ENCODE results near the gene SMARCC2. TPM values are rescaled to one million over a fixed set of nuclear protein-coding genes. Genes with fewer than 3 reads are reported as not detected.

SMARCC2 gene
- total RNA-seq, 1 experiment from 2014 or later = 35.7 TPM

DNA sequence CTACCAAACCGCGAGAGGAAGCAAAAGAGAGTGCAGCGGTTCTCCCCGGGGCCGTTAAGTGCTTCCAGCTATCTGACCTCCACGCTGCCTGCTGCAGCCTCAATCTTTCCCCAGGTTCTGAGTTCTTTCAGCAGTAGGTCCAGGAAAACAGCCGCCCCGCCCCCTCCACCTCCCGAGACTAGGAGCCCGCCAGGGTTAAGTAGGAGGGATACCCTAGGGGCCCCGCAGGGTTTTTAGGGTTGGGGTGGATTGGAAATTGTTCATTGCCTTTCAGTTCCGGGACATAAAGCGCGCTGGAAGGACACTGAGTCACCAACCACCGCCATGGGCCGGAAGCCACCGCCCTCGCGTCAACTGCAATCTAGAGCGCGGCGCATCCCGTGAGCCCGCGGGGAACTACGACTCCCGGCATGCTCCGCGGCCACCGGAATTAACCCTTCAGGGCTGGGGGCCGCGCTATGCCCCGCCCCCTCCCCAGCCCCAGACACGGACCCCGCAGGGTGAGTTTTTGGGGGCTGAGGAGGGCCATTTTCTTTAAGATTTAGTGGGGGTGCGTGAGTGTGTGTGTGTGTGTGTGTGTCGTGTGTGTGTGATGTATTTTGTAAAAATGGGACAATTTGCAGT, 37.0 kb downstream of the SMARCC2 start, which contains the start of gene MYL6B:
Gene MYL6B (plus strand): TSS at position 456 of the 624 bp plus-strand sequence. CDS start 1,332 bp downstream, outside the sequence.
- DNase-seq (ENCODE audit: low read depth) = peak; percentile 89

DNA sequence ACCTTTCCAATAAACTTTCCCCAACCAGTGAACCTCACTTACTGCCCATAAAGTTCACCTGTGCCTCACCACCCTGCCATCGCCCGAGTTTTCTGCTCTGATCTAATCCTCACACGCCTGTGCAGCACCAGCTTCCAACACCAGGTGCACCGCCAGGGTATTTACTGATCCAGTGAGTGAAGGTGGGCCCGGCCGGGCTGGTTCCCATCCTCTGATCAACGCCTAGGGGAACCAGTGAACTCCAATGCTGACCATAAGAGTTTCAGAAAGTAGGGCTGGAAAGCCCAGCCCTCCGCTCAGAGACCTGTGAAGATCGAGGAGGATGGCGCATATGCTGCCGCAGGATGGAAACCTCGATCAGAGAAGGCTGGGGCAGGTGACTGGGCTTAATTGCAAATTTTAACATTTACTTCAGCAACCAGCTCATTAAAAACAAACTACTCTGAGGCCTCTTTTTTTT, 37.6 kb downstream of the SMARCC2 start:
- DNase-seq (ENCODE audit: low read depth) = no peak

DNA sequence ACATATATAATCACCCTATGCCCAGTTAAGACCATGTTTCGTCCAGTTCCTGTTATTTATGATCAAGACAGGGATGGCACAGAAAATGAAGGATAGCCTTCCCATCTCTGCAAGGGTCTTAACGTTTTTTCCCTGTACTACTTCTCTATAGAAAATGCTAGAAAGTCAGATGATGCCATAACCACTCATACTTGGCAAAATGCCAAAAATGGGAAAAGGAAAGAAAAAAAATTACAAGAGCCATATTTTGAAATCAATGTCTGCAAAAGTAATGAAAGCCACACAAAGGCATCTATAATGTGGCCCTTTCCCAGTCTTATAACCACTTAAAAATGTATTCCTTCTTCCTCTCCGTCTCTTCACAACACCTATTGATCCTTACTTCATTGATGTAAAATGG, 38.7 kb downstream of the SMARCC2 start:
- DNase-seq (ENCODE audit: low read depth) = no peak

DNA sequence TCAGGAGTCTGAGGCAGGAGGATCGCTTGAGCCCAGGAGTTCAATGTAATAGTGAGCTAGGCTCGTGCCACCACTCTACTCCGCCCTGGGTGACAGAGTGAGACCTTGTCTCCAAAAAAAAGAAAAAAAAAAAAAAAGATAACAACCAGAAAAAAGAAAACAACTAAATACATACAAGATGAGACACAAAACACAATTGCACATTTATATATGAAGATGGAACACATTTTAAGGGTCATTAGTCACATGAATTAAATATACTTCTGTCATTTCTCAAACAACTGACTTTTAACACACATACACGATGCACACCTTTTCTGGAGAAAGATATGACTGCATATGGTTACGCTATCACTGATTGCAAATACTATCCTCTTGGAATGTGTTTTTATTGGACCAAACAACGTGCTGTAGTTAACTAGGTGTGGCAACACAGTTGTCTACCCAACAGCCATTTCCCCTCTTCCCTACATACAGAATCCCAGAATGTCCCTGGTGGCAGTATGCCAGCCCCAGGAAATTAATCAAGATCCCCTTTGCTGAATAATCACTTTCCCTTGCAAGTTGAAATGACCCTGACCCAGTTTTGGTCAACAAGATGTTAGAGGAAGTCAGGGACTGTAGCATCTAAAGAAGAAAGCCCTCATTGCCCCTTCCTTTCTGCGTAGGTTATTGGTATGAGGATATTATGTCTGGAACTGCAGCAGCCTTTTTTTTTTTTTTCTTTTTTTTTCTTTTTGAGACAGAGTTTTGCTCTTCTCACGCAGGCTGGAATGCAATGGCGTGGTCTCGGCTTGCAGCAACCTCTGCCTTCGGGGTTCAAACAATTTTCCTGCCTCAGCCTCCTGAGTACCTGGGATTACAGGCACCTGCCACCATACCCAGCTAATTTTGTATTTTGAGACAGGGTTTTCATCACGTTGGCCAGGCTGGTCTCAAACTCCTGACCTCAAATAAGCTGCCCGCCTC, 42.5 kb downstream of the SMARCC2 start:
- DNase-seq (ENCODE audit: low read depth) = no peak

DNA sequence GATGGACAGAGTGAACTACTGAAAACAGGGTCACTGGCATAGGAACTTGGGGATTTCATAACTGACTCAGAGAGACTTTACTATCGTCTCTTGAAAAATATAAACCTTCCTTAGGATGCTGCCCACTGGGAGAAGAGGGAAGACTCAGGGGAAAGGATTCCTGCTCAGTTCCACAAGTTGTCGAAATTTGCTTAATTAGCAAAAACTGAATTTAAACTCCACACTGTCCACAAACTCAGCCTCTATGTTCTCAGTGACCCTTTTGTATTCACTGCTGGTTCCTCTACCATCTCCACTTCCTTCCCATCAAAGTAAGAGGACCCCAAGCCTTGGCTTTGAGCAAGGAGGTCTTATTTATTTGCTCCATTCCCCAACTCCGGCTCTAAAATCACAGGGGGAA, 44.1 kb downstream of the SMARCC2 start:
- DNase-seq (ENCODE audit: low read depth) = no peak

DNA sequence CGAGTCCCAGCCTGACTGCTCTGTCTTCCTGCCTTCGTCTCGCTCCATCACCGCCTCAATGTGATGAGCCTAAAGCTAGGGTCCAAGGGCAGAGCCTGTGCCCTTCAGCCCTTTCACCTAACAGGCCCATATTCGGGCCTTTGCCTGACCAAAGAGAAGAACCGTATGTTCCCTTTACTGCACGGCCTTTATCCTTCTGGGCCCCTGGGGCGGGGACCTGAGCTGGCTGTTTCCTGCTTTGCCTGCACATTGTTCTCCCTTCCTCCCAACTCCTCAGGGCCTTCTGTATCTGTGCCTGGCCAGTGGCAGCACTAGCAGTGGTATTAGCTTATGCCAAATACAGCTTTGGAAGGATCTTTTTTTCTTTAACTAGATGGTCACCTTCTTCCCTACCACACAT, 45.4 kb downstream of the SMARCC2 start:
- DNase-seq (ENCODE audit: low read depth) = no peak

DNA sequence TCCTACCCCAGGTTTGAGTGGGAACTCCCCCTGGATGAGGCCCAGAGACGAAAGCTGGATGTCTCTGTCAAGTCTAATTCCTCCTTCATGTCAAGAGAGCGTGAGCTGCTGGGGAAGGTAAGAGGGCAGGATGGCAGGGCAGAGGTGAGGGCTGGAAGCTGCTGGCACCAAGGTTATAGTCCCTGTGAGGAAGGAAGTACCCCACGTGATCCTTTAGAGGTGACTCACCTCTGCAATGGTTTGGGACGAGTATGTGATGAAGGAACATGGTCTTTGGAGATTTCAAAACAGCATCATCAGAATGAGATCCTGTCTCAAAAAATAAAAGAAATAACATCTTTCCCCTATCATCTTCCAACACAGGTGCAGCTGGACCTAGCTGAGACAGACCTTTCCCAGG, 46.1 kb downstream of the SMARCC2 start:
- no peak for DNase-seq (ENCODE audit: low read depth)

DNA sequence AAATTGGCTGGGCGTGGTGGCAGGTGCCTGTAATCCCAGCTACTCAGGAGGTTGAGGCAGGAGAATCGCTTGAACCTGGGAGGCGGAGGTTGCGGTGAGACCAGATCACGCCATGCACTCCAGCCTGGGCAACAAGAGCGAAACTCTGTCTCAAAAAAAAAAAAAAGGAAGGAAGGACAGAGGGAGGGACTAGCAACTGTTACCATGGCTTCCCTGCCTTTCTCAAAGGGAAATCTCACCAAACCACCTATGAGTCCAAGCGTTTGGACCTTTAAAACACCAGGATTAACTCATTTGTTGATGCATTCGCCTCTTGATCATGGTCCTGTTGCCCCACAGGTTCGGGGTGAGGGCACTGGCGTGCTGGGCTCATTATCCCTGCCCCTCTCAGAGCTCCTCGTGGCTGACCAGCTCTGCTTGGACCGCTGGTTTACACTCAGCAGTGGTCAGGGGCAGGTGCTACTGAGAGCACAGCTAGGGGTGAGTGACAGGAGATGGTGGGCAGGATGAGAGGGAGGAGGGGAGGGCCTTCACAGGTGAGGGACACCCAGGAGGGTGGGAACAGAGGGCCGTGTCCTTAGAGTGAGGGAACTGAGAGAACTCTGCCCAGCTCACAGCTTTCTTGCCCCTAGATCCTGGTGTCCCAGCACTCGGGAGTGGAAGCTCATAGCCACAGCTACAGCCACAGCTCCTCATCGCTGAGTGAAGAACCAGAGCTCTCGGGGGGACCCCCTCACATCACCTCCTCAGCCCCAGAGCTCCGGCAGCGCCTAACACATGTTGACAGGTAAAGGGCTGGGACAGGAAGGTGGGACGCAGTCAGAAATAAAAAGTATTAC, 47.1 kb downstream of the SMARCC2 start:
- no peak for DNase-seq (ENCODE audit: low read depth)

DNA sequence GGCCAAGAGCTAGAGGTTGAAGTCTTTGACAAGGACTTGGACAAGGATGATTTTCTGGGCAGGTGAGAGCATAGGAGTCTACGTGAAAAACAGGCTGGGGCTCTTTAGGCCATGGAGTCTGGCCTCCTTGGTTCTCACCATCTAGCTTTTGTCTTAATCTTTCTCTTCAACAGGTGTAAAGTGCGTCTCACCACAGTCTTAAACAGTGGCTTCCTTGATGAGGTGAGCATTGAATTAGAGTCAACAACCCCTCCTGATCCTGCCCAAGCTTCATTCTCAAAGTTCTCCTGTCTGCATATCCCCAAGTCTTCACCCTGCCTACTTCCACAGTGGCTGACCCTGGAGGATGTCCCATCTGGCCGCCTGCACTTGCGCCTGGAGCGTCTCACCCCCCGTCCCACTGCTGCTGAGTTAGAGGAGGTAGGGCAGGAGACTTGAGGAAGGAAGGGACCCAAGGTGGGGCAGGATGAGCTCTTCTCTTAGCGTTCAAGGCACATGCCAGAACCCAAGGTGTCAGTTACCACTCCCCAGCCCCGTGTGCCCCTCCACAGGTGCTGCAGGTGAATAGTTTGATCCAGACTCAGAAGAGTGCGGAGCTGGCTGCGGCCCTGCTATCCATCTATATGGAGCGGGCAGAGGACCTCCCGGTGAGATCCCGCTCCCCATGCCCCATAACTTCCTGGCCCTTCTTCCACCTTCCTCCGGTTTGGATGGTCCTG, 51.3 kb downstream of the SMARCC2 start:
- no peak for DNase-seq (ENCODE audit: low read depth)

DNA sequence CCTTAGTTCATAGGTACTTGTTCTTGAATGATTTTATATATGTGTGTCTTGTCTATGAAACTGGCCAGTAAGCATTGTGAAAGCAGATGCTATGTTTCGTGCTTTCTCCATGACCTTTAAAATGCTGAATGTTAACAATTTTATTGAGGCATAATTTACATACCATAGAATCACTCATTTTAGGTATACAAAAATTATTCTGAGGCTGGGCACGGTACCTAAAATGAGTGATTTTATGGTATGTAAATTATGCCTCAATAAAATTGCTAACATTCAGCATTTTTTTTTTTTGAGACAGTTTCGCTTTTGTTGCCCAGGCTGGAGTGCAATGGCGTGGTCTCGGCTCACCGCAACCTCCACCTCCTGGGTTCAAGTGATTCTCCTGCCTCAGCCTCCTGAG, 54.4 kb downstream of the SMARCC2 start:
- DNase-seq (ENCODE audit: low read depth) = no peak

DNA sequence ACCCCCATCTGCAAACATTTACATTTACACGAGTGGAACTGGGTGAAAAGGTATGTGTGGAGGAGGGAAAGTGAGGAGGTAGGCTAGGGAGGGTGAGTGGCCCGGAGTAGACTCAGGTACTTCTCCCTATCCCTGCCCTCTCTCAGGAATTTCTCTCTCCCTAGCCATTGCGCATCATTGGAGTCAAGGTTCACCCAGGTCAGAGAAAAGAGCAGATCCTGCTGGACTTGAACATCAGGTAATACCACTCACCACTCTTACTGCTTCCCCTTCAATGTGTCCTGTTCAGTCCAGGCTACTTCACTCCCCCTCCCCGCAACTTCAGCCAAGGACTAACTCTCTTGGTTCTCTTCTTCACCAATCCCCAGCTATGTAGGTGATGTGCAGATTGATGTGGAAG, 58.4 kb downstream of the SMARCC2 start:
- DNase-seq (ENCODE audit: low read depth) = no peak

DNA sequence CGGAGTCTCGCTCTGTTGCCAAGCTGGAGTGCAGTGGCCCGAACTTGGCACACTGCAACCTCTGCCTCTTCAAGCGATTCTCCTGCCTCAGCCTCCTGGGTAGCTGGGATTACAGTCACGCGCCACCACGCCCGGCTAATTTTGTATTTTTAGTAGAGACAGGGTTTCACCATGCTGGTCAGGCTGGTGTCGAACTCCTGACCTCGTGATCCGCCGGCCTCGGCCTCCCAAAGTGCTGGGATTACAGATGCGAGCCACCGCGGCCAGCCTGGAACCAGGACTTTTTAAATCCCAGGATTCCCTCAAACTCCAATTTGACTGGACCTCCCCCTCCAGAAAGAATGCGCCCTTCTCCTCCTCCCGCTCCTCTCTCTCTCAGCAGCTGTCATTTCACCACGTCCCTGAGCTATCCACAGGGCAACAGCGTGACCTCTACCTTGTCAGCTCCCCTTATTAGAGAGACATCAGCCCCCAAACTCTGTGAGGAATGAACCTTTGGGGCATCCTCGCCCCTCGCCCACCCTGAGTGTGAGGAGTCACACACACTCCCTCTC, 59.3 kb downstream of the SMARCC2 start:
- no peak for DNase-seq (ENCODE audit: low read depth)

DNA sequence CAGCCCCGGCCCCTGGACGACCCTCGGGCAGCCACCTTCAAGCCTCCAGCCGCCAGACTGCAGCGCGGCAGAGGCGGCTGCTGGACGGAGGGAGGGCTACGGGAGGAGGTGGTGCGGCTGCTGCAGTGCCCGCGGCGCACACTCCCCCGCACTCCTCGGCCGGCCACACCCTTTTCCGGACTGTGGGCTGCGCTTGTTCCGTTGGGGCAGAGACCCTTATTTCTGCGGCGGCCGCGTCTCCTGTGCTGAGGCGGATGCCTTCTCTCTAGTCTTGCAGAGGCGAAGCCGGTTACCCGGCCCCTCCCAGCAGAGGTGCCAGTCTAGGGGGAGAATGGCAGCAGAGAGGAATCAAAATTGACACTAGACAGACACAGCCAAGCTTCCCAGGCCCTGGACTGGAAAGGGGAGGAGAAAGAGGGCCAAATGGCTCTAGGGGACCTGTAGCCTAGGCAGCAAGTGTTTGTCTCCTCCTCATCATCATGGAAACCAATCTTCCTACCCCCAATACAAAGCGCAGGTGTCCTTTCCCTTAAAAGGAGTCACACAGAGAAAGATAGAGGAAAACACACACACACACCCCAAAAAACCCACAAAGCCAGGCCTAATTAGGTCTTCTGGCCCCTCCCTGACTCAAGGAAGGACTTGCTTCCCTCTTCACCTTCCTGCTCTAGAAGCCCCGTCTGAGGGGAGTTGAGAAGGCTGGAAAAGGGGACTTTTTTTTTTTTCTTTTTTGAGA, 59.9 kb downstream of the SMARCC2 start:
- peak; percentile 74 for DNase-seq (ENCODE audit: low read depth)

DNA sequence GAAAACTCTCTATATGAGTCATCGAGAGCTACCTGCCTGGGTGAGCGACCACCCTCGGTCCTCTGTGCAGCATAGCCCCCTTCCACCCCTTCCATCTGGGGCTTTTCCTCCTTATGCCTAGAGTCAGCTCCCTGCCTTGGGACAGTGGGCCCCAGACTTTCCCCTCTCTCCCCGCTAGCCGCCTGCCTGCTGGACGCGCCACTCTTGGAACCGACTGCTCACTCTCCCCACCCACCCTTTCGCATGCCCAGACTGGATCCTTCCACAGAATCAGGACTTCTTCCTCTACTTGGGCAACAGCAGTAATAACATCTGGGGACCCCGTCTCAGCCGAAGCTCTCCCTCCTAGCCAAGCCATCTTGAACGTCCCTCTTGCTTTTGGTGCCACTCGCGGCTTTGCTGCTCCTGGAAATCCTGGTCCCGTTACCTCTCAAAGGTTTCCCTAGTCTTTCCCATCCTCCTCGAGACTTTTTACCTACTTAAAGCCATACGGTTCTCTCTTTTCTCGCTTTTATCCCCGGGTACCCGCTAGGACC, 60.5 kb downstream of the SMARCC2 start:
- peak; percentile 20 for DNase-seq (ENCODE audit: low read depth)

DNA sequence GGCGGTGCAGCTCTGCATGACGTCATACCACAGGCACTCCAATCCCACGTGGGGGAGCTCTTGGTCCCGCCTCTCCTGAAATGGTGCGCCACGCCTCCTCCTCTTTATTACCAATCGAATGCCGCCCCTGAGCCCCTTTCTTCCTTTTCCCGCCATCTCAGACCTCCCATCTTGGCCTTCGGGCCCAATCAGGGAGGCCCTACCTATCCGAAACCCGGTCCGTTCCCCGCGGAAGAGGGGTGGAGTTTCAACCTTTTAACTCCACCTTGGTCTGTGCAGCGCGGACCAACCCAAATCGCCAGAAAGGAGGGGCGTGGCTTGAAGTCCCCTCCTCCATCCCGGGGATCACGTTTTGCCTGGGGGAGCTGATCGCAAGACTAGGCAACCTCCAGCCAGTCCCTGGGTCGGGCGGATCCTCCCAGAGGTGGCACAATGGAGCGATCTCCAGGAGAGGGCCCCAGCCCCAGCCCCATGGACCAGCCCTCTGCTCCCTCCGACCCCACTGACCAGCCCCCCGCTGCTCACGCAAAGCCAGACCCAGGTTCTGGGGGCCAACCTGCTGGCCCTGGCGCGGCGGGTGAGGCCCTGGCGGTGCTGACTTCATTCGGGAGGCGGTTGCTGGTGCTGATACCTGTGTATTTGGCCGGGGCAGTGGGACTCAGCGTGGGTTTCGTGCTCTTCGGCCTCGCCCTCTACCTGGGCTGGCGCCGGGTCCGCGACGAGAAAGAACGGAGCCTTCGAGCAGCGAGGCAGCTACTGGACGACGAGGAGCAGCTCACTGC, 61.2 kb downstream of the SMARCC2 start, which contains the start of gene ESYT1:
Gene ESYT1 (plus strand): TSS at position 380 of the 782 bp plus-strand sequence. CDS start 53 bp downstream, at position 433.
- DNase-seq (ENCODE audit: low read depth) = peak; percentile 99

DNA sequence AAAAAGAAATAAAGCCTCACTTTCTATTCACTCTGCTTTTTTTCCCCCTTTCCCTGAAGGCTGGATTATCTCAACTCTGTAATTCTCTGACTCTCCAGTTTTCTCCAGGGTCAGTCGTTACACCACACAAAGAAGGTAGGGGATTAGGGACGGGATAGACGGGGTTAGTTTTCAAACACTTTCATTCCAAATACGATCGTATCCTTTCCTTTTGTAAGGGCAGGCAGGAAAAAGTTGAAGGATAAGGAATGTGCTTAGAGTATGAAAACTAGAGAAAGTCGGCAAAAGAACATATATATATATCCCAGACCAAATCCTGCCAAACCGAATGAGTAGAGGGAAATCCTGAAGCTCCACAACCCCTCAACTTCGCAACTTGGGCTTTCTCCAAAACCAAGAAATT, 61.8 kb downstream of the SMARCC2 start:
- no peak for DNase-seq (ENCODE audit: low read depth)

DNA sequence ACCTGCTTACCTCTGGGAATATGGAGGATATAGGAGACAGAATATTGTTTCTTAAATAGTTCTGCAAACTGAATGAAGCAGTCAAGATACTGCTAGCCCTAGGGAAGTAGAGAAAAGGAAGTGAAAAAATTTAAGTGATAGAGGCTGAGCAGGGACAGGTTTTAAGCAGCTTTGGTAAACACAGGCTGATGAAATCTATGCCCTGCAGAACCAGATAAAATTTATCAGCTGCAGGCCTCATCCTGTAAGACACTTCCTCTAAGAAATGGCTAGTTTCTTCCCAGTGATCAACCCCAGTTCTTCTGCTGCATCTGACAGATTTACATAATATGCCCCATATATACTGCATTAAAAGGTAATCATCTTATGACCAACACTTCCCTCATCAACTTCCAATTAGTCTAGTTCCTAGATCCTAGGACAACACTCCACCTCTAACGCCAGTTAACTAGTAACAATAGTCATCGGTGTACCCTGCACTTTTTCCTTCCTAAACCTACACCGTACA, 62.5 kb downstream of the SMARCC2 start:
- DNase-seq (ENCODE audit: low read depth) = no peak

DNA sequence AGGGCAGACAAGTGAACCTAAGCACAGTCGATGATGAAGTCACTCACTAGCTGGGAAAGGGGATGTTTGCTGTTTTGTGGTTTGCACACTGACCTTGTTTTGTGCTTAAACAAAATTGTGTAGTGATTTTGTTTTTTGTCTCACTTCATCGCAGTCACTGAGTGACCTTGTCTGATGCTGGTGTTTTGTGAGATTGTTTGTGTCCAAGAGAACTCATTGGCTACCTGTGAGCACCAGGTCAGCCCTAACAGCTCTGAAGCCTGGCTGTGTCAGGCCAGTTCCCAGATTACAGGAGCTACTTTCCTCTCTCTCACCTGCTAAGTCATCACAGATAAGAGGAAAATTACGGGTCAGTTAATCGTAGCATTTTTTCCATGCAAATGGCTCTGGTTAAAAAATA, 65.2 kb downstream of the SMARCC2 start:
- no peak for DNase-seq (ENCODE audit: low read depth)

DNA sequence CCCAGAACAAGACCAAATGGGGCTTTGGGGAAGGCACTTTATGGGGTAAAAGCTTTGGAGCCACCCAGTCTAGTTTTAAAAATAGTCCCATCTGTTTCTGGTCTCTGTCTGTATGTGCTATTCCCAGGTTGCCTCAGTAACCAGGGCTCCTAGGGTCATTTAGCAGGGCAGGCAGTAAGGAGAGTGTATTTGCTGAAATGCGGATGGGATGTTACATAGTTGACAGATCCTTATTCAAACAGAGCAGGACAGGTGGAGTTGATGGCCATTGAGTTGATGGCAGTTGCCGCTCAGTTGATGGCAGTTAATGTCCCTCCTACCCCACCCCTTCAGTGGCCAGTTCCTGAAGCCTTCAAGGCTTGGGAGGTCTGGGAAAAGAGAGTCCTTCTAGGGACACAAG, 66.6 kb downstream of the SMARCC2 start:
- no peak for DNase-seq (ENCODE audit: low read depth)

All from RPMI7951 (cell line).